Measurements from ENCODE around the gene SDC4. TPM values are rescaled to one million over a fixed set of nuclear protein-coding genes. Genes with fewer than 3 reads are reported as not detected.

The SDC4 gene
- total and polyA plus RNA-seq, 7 experiments from 2014 or later: 0.21 to 46.7 (median 0.47) TPM; not detected in 1

- Mint-ChIP-seq H3K27me3 (peaks cover 0 to 2% (median 0%) of the 10 kb centered on the region in 5 donors), H3K36me3 (peaks cover 0 to 19% (median 2%) of the 10 kb centered on the region in 5 donors), H3K4me1 (peaks cover 15 to 54% (median 35%) of the 10 kb centered on the region in 7 donors), H3K4me3 (no peak overlapping the region), H3K9me3 (peaks cover 0 to 4% (median 0%) of the 10 kb centered on the region in 11 donors), H3K27ac (peak overlapping the region in 2 of 9 donors; percentile 13 to 14)
- ATAC-seq (no peak), DNase-seq (no peak)
- Histone ChIP-seq H3K4me3 (ENCODE audit: low read length) (no peak overlapping the region), H3K36me3 (ENCODE audit: control insufficient read depth in 2 of 3, insufficient read depth in 3 of 3, low read length in 3 of 3) (peaks cover 0 to 26% (median 9%) of the 10 kb centered on the region in 3 experiments), H3K4me1 (ENCODE audit: control insufficient read depth in 2 of 2, insufficient read depth in 2 of 2, low read length in 2 of 2) (peaks cover 16 to 18% of the 10 kb centered on the region in 2 donors), H3K27ac (ENCODE audit: low read depth, low read length) (no peak overlapping the region), H3K9me3 (ENCODE audit: control insufficient read depth in 2 of 3, low read length in 3 of 3) (no peaks in the 10 kb centered on the region), H3K27me3 (ENCODE audit: control insufficient read depth in 2 of 2, insufficient read depth in 2 of 2, low read length in 2 of 2) (no peaks in the 10 kb centered on the region)
- intact Hi-C loops (cut with micrococcal nuclease): loop anchor here (1.0 to 10.0 kb wide), 10 partner anchors 42 to 1904 kb away; partner anchors contain the start of genes DNTTIP1 (in 2 of the 2), STK4 (in 2 of the 2), TOMM34 (in 2 of the 2) and WFDC3 (in 2 of the 2)
- ChIA-PET CTCF (interaction anchor here (0.7 to 9.2 kb wide), 12 partner anchors 10 to 409 kb away, joined by 3 to 146 read pairs (median 6); partner anchors contain the start of gene PIGT), POLR2A (interaction anchor here (0.6 to 6.1 kb wide), 5 partner anchors 11 to 75 kb away, joined by 5 to 96 read pairs (median 55); partner anchors contain the start of gene PIGT)
Observed at GRCh38 chr20:45361793-45362192, 13.6 kb upstream of the SDC4 start.

- Histone ChIP-seq H3K9me3 (ENCODE audit: control insufficient read depth in 2 of 3, low read length in 3 of 3) (no peaks in the 10 kb centered on the region), H3K4me3 (ENCODE audit: low read length) (no peak overlapping the region), H3K27ac (ENCODE audit: low read depth, low read length) (no peak overlapping the region), H3K4me1 (ENCODE audit: control insufficient read depth in 2 of 2, insufficient read depth in 2 of 2, low read length in 2 of 2) (peaks cover 6 to 7% of the 10 kb centered on the region in 2 donors), H3K36me3 (ENCODE audit: control insufficient read depth in 2 of 3, insufficient read depth in 3 of 3, low read length in 3 of 3) (peaks cover 0 to 7% (median 0%) of the 10 kb centered on the region in 3 experiments), H3K27me3 (ENCODE audit: control insufficient read depth in 2 of 2, insufficient read depth in 2 of 2, low read length in 2 of 2) (no peaks in the 10 kb centered on the region)
- ATAC-seq (no peak), DNase-seq (no peak)
- ChIA-PET CTCF (interaction anchor here (0.6 to 9.2 kb wide), 7 partner anchors 14 to 411 kb away, joined by 3 to 146 read pairs (median 4); no protein-coding TSS in a partner anchor), POLR2A (interaction anchor here (1.4 to 1.5 kb wide), 2 partner anchors 78 to 93 kb away, joined by 4 to 11 read pairs; no protein-coding TSS in a partner anchor)
- Mint-ChIP-seq H3K36me3 (peaks cover 0 to 6% (median 0%) of the 10 kb centered on the region in 5 donors), H3K4me3 (no peak overlapping the region), H3K27ac (no peak overlapping the region), H3K27me3 (peaks cover 0 to 2% (median 0%) of the 10 kb centered on the region in 5 donors), H3K4me1 (peaks cover 5 to 57% (median 17%) of the 10 kb centered on the region in 7 donors), H3K9me3 (peaks cover 0 to 4% (median 0%) of the 10 kb centered on the region in 11 donors)
- intact Hi-C loops (cut with micrococcal nuclease): loop anchor here (5.0 to 10.0 kb wide), 4 partner anchors 395 to 1902 kb away; partner anchors contain the start of genes STK4 (in 2 of the 2), TOMM34 (in 2 of the 2), DNTTIP1 (in 1 of the 2) and SRSF6 (in 1 of the 2)
Observed at GRCh38 chr20:45359406-45360148, 11.4 kb upstream of the SDC4 start.

- Mint-ChIP-seq H3K27ac (peak overlapping the region in 2 of 9 donors; percentile 23 to 39), H3K36me3 (peaks cover 0 to 4% (median 0%) of the 10 kb centered on the region in 5 donors), H3K4me3 (no peak overlapping the region), H3K9me3 (peaks cover 0 to 4% (median 0%) of the 10 kb centered on the region in 11 donors), H3K4me1 (peaks cover 3 to 61% (median 13%) of the 10 kb centered on the region in 7 donors), H3K27me3 (peaks cover 0 to 2% (median 0%) of the 10 kb centered on the region in 5 donors)
- Histone ChIP-seq H3K27me3 (ENCODE audit: control insufficient read depth in 2 of 2, insufficient read depth in 2 of 2, low read length in 2 of 2) (no peaks in the 10 kb centered on the region), H3K9me3 (ENCODE audit: control insufficient read depth in 2 of 3, low read length in 3 of 3) (no peaks in the 10 kb centered on the region), H3K4me1 (ENCODE audit: control insufficient read depth in 2 of 2, insufficient read depth in 2 of 2, low read length in 2 of 2) (peaks cover 3 to 4% of the 10 kb centered on the region in 2 donors), H3K4me3 (ENCODE audit: low read length) (no peak overlapping the region), H3K36me3 (ENCODE audit: control insufficient read depth in 2 of 3, insufficient read depth in 3 of 3, low read length in 3 of 3) (peaks cover 0 to 7% (median 0%) of the 10 kb centered on the region in 3 experiments), H3K27ac (ENCODE audit: low read depth, low read length) (no peak overlapping the region)
- ChIA-PET CTCF (interaction anchor here (0.6 to 9.2 kb wide), 7 partner anchors 15 to 494 kb away, joined by 3 to 146 read pairs (median 3); no protein-coding TSS in a partner anchor), POLR2A (interaction anchor here (1.5 kb wide), 1 partner anchor 78 kb away, joined by 11 read pairs; no protein-coding TSS in a partner anchor)
- DNase-seq (no peak), ATAC-seq (no peak)
- intact Hi-C loops (cut with micrococcal nuclease): no loop called here
Observed at GRCh38 chr20:45359069-45359405, 10.8 kb upstream of the SDC4 start.

- Histone ChIP-seq H3K4me3 (ENCODE audit: low read length) (no peak overlapping the region), H3K36me3 (ENCODE audit: control insufficient read depth in 2 of 3, insufficient read depth in 3 of 3, low read length in 3 of 3) (peaks cover 0 to 5% (median 0%) of the 10 kb centered on the region in 3 experiments), H3K27me3 (ENCODE audit: control insufficient read depth in 2 of 2, insufficient read depth in 2 of 2, low read length in 2 of 2) (no peaks in the 10 kb centered on the region), H3K27ac (ENCODE audit: low read depth, low read length) (no peak overlapping the region), H3K9me3 (ENCODE audit: control insufficient read depth in 2 of 3, low read length in 3 of 3) (no peaks in the 10 kb centered on the region), H3K4me1 (ENCODE audit: control insufficient read depth in 2 of 2, insufficient read depth in 2 of 2, low read length in 2 of 2) (no peaks in the 10 kb centered on the region)
- Mint-ChIP-seq H3K4me1 (peaks cover 0 to 62% (median 8%) of the 10 kb centered on the region in 7 donors), H3K27me3 (peaks cover 0 to 2% (median 0%) of the 10 kb centered on the region in 5 donors), H3K36me3 (no peaks in the 10 kb centered on the region), H3K4me3 (no peak overlapping the region), H3K9me3 (peaks cover 0 to 4% (median 0%) of the 10 kb centered on the region in 11 donors), H3K27ac (peak overlapping the region in 1 of 9 donors; percentile 34)
- ChIA-PET CTCF (interaction anchor here (0.6 to 9.2 kb wide), 5 partner anchors 15 to 495 kb away, joined by 3 to 146 read pairs (median 3); no protein-coding TSS in a partner anchor), POLR2A (interaction anchor here (1.5 kb wide), 1 partner anchor 79 kb away, joined by 11 read pairs; no protein-coding TSS in a partner anchor)
- DNase-seq: no peak
- intact Hi-C loops (cut with micrococcal nuclease): no loop called here
- ATAC-seq: no peak
Observed at GRCh38 chr20:45358282-45359068, 10.3 kb upstream of the SDC4 start.

GRCh38 chr20:45355209-45356084 is 7.2 kb upstream of the SDC4 start:
- peak overlapping the region in 1 of 9 donors; percentile 92 for H3K27ac Mint-ChIP-seq
- Histone ChIP-seq H3K4me1 (ENCODE audit: control insufficient read depth in 2 of 2, insufficient read depth in 2 of 2, low read length in 2 of 2) (no peaks in the 10 kb centered on the region), H3K27me3 (ENCODE audit: control insufficient read depth in 2 of 2, insufficient read depth in 2 of 2, low read length in 2 of 2) (no peaks in the 10 kb centered on the region), H3K4me3 (ENCODE audit: low read length) (no peak overlapping the region), H3K9me3 (ENCODE audit: control insufficient read depth in 2 of 3, low read length in 3 of 3) (no peaks in the 10 kb centered on the region), H3K36me3 (ENCODE audit: control insufficient read depth in 2 of 3, insufficient read depth in 3 of 3, low read length in 3 of 3) (no peaks in the 10 kb centered on the region), H3K27ac (ENCODE audit: low read depth, low read length) (no peak overlapping the region)
- CTCF ChIA-PET: interaction anchor here (1.0 to 1.7 kb wide), 2 partner anchors 18 to 95 kb away, joined by 3 to 4 read pairs; no protein-coding TSS in a partner anchor
- ATAC-seq (no peak), DNase-seq (no peak)
- POLR2A ChIA-PET: no interaction called here
- no peaks in the 10 kb centered on the region for H3K36me3 Mint-ChIP-seq
- no peaks in the 10 kb centered on the region for H3K9me3 Mint-ChIP-seq
- H3K27me3 Mint-ChIP-seq: no peaks in the 10 kb centered on the region
- intact Hi-C loops (cut with micrococcal nuclease): no loop called here
- H3K4me1 Mint-ChIP-seq: peaks cover 0 to 57% (median 0%) of the 10 kb centered on the region in 7 donors
- H3K4me3 Mint-ChIP-seq: peak overlapping the region in 1 of 10 donors; percentile 82
